Cerebellar nuclear complex (tissue), 1 donor: ENCODE results near the gene ERBB4.
"Not testable (repeated sequence)": the region's sequence is repeated elsewhere in the genome, so short reads cannot be mapped to it uniquely, and the experiment has no call there.

ENCODE experiments used
- DNase-seq, 2 experiments: peaks; one replicate each; lab custom pipeline; 2025; lab: John Stamatoyannopoulos, UW

ERBB4 gene

GRCh38 chr2:211592006-211592405, 946.6 kb downstream of the ERBB4 start:
- not testable (repeated sequence) for DNase-seq

DNA sequence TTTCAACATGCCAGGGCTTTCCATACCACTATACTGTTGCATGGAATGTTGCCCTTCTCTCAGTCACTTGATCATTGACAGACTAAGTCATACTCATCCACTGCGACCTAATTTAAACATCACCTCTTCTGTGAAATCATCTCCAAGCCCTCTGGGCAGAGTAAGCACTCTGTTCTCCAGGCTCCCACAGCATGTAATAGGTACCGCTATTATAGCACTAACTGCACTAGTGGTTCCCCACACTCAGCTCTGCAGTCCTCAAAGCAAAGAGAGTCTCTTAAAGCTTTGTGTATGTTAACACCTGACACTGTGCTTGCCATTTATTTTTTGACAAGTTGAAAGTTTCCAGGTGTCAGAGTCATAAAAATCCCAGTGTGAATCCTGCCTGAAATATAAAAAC, 947.2 kb downstream of the ERBB4 start:
- no peak for DNase-seq

DNA sequence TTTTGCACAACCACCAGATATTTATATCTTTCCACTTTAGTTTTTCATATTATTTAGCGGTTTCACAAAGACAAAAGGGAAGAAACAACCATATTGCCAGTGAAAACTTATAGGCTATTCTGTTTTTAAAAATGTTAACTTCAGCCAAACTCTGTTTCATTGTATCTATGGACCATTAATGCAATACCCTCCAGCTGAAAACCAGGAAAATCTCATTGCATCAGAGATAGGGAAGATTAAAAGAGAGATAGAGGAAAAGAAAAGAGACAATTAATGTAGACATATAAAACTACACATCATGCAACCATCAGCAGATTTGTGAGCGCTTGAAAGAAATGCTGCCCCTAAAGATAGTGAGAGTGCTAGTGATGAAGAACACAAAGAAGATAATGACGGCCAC, 970.2 kb downstream of the ERBB4 start:
- no peak for DNase-seq

DNA sequence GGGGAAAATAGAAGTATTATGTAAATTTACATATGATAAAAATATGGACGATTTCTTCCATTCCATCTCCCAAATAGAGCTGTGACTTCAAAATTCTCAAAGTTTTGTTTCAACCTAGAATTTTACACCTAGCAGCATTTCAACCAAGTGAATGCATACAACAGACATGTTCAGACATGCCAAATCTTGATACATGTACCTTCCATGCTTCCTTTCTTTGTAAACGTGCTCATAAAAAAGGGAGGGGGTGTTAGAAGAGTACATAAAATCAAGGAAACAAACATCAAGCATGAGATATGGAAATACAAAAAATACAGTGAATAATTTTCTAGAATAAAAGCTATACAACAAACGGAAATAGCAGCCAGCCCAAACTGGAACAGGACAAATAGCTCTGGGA, 974.2 kb downstream of the ERBB4 start:
- no peak for DNase-seq

DNA sequence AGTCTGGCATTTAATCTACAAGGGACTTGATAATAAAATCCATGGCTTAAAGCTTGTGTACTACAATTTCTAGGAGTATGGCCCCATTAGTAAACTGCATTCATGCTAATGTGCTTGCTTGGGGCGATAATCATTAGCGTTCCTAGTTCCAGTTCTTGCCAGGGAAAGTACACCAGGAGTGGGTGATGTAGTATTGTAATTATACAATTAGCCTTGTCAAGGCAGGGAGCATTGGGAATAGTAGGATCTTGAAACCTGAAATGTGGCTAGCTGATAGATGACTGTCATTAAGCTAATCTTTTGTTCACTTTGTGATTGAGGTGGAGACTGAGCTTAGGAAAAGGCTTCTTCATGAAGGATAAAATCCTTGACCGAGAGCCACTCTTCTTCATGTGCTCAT, 993.0 kb downstream of the ERBB4 start:
- DNase-seq: no peak

- DNase-seq: peak; percentile 90 to 93
Observed at GRCh38 chr2:211534632-211535031, 1004.0 kb downstream of the ERBB4 start.

- DNase-seq: not testable (repeated sequence)
Observed at GRCh38 chr2:211524248-211524647, 1014.4 kb downstream of the ERBB4 start.

DNA sequence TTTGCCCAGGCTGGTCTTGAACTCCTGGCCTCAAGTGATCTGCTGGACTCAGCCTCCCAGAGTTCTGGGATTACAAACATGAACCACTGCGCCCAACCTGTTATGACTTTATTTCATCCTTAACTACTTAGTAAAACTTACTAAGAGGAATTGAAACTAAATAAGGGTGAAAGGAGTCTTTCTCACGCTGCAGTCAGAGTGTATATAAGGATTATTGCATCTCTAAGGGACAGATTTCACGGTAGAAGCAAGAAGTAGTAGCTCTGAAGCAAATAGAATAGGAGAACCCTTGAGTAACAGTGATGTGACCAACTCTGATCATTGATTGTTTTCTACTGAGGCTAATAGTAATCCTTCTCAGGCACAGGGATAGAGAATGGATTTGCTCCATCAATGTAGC, 1022.1 kb downstream of the ERBB4 start:
- DNase-seq: no peak

GRCh38 chr2:211514049-211514448, 1024.6 kb downstream of the ERBB4 start:
- DNase-seq: no peak

GRCh38 chr2:211513446-211513845, 1025.2 kb downstream of the ERBB4 start:
- DNase-seq: no peak

GRCh38 chr2:211512806-211513205, 1025.8 kb downstream of the ERBB4 start:
- no peak for DNase-seq

- no peak for DNase-seq
Observed at GRCh38 chr2:211503856-211504255, 1034.7 kb downstream of the ERBB4 start.

DNA sequence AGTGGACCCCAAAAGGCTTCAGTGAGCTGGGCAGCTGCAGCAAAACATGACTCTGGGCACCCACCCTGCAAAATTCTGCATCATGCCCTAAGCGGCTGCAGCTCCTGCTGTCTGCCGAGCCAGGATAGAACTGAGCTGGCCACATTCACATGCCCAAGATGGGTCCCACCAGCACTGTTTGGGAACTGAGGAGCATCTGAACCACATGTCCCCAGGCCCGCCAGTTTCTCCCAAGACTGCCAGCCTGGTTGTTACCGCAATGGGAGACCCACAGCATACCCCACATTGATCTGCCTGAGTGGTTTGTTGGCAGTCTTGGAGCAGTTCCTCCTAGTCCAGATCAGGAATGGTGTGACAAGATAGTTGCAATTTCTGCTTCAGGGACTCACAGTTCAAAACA, 1035.4 kb downstream of the ERBB4 start:
- no peak for DNase-seq

- no peak for DNase-seq
Observed at GRCh38 chr2:211498551-211499205, 1039.9 kb downstream of the ERBB4 start.

GRCh38 chr2:211495339-211495738, 1043.3 kb downstream of the ERBB4 start:
- DNase-seq: no peak

- no peak for DNase-seq
Observed at GRCh38 chr2:211494536-211494935, 1044.1 kb downstream of the ERBB4 start.

- no peak for DNase-seq
Observed at GRCh38 chr2:211494085-211494484, 1044.5 kb downstream of the ERBB4 start.

GRCh38 chr2:211487733-211488132, 1050.9 kb downstream of the ERBB4 start:
- DNase-seq: no peak

- DNase-seq: peak; percentile 7 to 48
Observed at GRCh38 chr2:211479536-211480150, 1059.0 kb downstream of the ERBB4 start.

DNA sequence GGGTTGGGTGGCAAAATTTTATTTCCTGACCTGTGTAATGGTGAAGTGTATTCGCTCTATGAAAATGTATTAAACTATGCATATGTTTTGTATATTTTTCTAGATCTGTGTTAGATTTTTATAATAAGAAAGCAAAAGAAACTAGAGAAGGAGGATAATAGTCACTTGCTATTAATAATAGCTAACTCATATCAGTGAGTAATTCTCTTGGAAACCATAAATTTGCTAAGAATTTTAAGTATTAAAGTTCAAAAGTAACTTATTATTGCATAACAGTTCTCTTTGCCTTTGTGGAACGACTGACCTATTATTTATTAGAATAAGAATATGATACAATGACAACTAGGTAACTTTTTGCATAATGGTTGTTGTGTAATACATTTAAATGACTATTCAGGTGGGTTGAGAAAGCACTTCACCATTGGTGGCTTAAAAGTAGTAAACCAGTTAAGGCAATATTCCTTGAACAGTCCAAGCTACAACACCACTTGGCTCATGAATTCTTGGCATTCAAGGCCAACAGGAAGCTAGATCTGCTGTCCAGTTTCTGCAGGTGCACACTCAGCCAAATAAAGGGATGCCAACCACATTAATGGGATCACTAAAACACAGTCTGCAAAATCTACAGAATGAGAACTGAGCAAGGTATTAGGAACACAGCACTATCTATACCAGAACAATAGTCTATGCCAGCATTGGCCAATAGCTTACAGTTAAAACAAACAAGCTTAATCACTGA, 1060.9 kb downstream of the ERBB4 start:
- peak; percentile 14 to 84 for DNase-seq

GRCh38 chr2:211473116-211473515, 1065.5 kb downstream of the ERBB4 start:
- no peak for DNase-seq

DNA sequence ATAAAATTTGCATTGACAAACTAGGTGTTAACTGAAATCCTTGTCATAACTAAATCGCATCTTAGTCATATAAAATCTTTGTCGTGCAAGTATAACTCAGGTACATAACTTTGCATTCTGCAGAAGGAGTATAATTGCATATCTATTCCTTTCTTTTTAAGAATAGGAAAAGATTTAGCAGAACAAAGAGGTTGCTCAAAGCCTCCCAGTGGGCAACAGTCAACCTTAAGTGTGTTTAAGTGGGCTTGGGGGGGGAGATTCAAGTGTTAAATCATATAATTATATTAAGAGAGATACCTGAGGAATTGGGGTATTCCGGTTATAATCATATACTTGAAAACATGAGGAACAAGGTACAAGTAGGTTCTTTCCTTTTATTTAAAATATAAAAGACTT, 1068.9 kb downstream of the ERBB4 start:
- no peak for DNase-seq
